Skeletal muscle satellite cell (primary cell): ENCODE results near the gene PGS1.
A peak's percentile ranks its signal among the peaks of the same experiment; 100 is the strongest.

Experiments used
- H3K27me3 ChIP-seq: 2 replicates; pipeline ENCODE4 v1.7.0; 2013; ENCODE audit warnings: low read length; ENCODE audit not compliant: control insufficient read depth, insufficient read depth
- H3K36me3 ChIP-seq: 2 replicates; pipeline ENCODE4 v1.7.0; 2013; ENCODE audit warnings: mild to moderate bottlenecking, control low read depth, low read length; ENCODE audit not compliant: insufficient read depth
- H3K4me1 ChIP-seq: 2 replicates; pipeline ENCODE4 v1.7.0; 2013; ENCODE audit warnings: low read length; ENCODE audit not compliant: control insufficient read depth, insufficient read depth
- H3K4me2 ChIP-seq: 2 replicates; pipeline ENCODE4 v1.7.0; 2013; ENCODE audit warnings: mild to moderate bottlenecking, low read length
- H3K4me3 ChIP-seq: 2 replicates; pipeline ENCODE4 v1.7.0; 2013; ENCODE audit warnings: low read length
- H3K9ac ChIP-seq: 2 replicates; pipeline ENCODE4 v1.7.0; 2013; ENCODE audit warnings: mild to moderate bottlenecking, low read depth, low read length, moderate library complexity
- H3K9me3 ChIP-seq: replicated peaks from 2 replicates; pipeline ENCODE4 v1.7.0; 2013; ENCODE audit warnings: mild to moderate bottlenecking, control low read depth, low read length

Gene PGS1

DNA sequence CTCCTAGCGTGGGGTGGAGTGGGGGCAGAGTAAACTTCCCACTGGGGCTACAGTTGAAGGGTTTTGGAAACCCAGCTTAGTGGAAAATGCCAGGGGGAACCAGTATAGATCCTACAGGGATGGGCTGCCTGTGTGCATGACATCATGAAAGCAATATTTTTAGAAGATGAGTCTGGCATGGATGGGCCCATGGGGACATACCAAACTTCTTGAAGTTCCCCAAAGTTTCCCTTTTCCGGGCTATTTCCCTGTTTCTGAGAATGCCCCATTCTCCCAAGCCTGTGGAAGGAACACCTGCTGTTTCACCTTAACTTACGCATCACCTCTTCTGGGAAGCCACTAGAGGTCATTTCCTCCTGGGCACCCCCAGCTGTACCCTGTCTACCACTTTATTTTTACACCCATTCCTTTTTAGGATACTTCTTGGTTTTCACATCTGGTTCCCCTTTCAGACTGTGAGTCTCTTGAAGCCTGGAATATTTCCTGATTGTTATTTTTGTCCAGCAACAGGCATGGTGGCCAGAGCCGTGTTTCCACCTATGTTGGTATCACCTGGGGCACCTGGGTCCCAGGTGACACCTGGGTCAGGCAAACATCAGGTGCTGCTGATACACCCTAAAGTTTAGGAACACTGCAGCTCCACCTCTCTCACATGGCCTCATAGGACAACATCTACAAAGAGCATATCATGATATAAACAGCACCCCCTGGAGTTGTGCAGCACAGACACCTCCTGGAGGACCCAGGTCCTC, 28.4 kb upstream of the PGS1 start:
- H3K4me3 ChIP-seq, result no peak overlapping the region
- H3K9ac ChIP-seq, result no peak overlapping the region
- no peaks in the 10 kb centered on the region for H3K27me3 ChIP-seq
- no peak overlapping the region for H3K4me2 ChIP-seq
- no peaks in the 10 kb centered on the region for H3K36me3 ChIP-seq
- peaks cover 46% of the 10 kb centered on the region for H3K4me1 ChIP-seq
- H3K9me3 ChIP-seq, result no peaks in the 10 kb centered on the region

DNA sequence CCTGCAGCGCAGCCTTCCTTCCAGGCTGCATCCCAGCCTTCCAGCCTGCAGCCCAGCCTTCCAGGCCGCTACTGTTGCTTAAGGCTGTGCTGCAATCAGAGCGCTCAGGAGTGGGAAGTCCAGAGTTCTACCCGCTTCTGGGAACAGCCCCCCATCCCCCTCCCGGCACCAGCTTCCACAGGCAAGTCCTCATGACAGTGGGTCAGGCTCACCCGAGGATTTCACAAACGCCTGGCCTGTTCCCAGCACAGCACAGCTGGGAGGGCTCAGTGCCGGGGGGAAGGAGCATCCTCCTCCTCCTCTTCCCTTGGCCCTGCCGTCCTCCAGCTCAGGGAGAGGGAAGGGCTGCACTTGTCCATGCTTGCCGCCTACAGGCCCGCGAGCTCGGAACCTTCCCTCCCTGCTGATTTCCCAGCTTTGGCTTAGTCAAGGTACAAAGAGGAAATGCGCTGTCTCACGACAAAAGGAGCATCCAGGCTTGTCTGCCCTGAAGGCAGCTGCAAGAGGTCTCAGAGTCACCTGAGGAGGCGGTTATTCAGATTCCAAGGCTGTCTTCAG, 26.9 kb upstream of the PGS1 start:
- Histone ChIP-seq H3K36me3 (peaks cover 8% of the 10 kb centered on the region), H3K9me3 (no peaks in the 10 kb centered on the region), H3K9ac (peak overlapping the region; percentile 7), H3K4me3 (peak overlapping the region; percentile 8), H3K4me2 (peak overlapping the region; percentile 77), H3K4me1 (peaks cover 46% of the 10 kb centered on the region), H3K27me3 (no peaks in the 10 kb centered on the region)

DNA sequence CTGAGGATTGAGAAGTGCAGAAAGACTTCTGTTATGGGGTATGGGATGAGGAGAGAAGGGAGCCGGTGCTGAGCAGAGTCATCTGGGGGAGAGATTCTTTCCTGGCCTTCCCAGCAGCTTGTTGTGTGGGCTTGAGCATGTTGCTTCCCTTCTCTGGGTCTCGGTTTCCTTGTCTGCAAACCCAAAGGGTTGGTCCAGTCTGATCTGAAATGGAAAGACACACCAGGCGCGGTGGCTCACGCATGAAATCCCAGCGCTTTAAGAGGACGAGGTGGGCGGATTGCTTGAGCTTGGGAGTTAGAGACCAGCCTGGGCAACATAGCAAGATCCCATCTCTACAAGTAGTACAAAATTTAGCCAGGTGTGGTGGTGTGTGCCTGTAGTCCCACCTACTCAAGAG, 24.6 kb upstream of the PGS1 start:
- Histone ChIP-seq H3K9ac (peak overlapping the region; percentile 65), H3K9me3 (no peaks in the 10 kb centered on the region)

DNA sequence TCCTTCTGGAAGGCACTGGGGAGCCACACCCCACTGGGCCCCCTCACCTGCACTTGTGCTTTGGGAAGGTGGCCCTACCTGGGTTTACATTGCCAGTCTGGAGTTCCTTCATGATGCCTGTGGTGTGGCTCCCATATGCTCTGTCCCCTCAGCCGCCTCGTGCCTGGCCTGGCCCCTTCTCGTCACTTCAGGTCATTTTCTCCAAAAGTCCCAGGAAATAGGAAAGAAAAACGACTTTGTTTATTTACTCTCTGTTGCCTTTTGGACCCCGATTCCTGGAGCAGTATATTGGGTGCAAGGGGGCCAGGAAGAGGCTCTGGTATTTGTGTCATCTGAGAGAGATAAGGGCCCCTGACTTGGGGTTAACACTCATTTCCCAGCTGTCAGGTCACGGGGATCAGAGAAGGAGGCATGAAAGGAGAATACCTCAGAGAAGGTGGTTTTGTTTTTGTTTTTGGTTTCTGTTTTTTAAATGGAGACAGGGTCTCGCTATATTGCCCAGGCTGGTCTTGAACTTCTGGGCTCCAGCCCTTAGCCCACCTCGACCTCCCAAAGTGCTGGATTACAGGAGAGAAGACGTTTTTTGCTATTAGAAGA, 23.3 kb upstream of the PGS1 start:
- no peak overlapping the region for H3K4me2 ChIP-seq
- H3K4me1 ChIP-seq, result peaks cover 61% of the 10 kb centered on the region
- H3K9me3 ChIP-seq, result no peaks in the 10 kb centered on the region
- H3K9ac ChIP-seq, result no peak overlapping the region
- H3K27me3 ChIP-seq, result no peaks in the 10 kb centered on the region
- no peak overlapping the region for H3K4me3 ChIP-seq
- H3K36me3 ChIP-seq, result peaks cover 30% of the 10 kb centered on the region

More for the DNA sequence above, 24.6 kb upstream of the PGS1 start:
- Histone ChIP-seq H3K4me3 (peak overlapping the region; percentile 53), H3K36me3 (peaks cover 29% of the 10 kb centered on the region), H3K27me3 (no peaks in the 10 kb centered on the region), H3K4me1 (peaks cover 63% of the 10 kb centered on the region), H3K4me2 (peak overlapping the region; percentile 77)

DNA sequence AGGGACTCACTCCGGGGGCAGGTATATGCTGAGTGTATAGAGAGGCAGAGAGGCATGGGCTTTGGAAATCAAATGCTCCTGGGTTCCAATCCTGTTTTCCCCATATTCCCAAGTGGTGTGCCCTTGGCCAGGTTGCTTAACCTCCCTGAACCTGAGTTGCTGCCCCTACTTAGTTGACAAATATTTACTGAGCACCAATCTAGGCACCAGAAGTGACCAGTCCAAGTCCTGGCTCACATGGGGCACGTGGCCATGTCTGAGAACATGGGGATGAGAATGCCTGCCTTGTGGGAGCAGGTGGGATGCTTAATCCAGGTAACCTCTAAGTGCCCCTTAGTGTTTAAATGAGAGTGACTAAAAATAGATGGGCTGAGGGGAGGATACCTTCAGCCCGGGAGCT, 22.7 kb upstream of the PGS1 start:
- Histone ChIP-seq H3K4me2 (no peak overlapping the region), H3K4me1 (peaks cover 65% of the 10 kb centered on the region), H3K36me3 (peaks cover 30% of the 10 kb centered on the region), H3K4me3 (no peak overlapping the region), H3K27me3 (no peaks in the 10 kb centered on the region), H3K9me3 (no peaks in the 10 kb centered on the region), H3K9ac (no peak overlapping the region)

DNA sequence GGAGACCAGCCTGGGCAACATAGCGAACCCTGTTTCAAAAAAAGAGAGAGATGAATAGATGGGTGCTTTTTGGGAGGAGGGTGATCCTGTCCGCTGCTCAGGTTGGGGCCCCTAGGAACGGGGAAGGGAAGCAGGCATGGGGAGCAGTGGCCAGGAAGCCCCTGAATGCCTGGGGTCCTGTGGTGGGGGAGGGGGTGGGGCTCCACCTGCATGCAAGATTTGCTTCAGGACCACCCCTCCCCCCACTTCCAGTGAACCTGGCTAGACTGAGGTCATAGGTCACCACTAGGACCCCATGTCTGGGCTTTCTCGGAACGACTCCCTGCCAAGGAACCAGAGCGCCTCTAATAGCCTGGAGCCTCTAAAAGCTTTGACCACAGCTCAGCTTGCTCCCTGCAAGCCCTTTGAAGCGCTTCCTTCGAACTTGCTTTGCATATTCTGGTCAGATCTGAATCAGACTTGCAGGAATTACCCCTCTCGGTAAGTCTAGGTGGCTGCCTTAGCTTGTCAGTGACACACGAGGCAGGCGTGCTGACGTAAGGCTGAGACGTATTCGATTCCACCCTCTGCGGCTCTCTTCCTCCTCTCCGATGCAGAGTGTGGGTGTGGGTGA, 22.2 kb upstream of the PGS1 start:
- no peak overlapping the region for H3K9ac ChIP-seq
- H3K36me3 ChIP-seq, result peaks cover 30% of the 10 kb centered on the region
- no peak overlapping the region for H3K4me3 ChIP-seq
- peak overlapping the region; percentile 44 for H3K4me2 ChIP-seq
- H3K9me3 ChIP-seq, result no peaks in the 10 kb centered on the region
- peaks cover 64% of the 10 kb centered on the region for H3K4me1 ChIP-seq
- no peaks in the 10 kb centered on the region for H3K27me3 ChIP-seq

DNA sequence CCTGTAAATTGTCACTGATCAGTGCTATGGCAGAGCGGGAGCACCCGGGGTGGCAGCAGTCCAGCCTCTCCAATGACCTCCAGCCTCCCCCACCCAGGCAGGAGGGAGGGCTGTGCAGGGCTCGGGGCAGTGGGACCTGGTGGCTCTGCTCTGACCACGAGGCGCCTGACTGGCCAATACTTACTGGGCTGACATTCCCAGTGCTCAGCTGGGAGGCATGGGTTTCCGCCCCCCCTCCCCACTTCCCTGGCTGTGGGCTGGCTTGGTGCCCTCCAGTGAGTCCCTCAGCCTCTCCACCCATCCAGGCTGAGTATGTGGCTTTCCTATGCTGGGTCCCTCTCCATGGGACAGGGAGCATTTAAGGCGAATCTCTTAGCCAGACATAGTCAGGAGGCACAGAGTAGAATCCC, 21.3 kb upstream of the PGS1 start:
- Histone ChIP-seq H3K4me3 (peak overlapping the region; percentile 89), H3K27me3 (no peaks in the 10 kb centered on the region), H3K9ac (peak overlapping the region; percentile 92), H3K4me1 (peaks cover 54% of the 10 kb centered on the region), H3K36me3 (peaks cover 30% of the 10 kb centered on the region), H3K9me3 (no peaks in the 10 kb centered on the region), H3K4me2 (peak overlapping the region; percentile 97)

DNA sequence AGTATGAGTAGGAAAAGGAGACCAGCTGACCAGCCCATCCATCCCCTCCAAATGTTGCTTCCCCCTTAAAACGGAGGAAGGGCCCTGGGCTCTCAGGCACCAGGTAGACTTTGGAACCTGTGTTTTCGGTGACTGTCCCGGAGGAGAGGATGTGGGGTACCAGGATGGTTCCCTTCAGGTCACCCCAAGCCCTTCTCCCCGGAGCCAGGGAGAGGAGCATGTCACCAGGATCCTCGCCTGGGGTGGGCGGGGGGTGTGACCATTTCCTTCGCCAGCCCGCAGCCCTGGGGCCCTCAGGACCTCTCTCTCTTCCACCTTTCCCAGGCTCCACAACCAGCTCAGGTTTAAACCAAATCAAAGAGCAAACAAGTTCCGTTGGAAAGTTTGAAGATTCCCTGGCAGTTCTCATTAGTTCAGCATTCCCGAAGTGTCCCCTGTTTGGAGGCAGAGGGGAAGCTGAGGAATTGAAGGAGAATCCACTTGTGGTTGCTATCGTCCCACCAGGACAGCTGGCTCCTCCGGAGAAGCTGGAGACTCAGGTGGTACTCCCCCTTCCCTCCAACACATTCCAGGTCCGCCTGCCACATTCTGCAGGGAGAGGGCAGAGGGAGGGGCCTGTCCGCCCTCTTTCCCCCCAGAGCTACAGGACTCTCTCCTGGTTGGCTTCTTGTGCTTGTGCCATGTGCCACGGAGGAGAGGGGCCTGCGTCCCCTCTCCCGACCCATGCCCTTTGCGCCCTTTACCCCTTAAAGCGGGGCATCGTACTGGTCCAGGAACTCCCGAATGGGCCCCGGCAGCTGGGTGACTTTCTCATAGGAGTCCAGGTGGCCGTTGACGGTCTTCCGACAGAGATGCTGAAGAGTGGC, 20.5 kb upstream of the PGS1 start:
- no peaks in the 10 kb centered on the region for H3K27me3 ChIP-seq
- H3K4me1 ChIP-seq, result peaks cover 48% of the 10 kb centered on the region
- peaks cover 30% of the 10 kb centered on the region for H3K36me3 ChIP-seq
- peak overlapping the region; percentile 92 for H3K9ac ChIP-seq
- peak overlapping the region; percentile 89 for H3K4me3 ChIP-seq
- H3K9me3 ChIP-seq, result no peaks in the 10 kb centered on the region
- peak overlapping the region; percentile 97 for H3K4me2 ChIP-seq

DNA sequence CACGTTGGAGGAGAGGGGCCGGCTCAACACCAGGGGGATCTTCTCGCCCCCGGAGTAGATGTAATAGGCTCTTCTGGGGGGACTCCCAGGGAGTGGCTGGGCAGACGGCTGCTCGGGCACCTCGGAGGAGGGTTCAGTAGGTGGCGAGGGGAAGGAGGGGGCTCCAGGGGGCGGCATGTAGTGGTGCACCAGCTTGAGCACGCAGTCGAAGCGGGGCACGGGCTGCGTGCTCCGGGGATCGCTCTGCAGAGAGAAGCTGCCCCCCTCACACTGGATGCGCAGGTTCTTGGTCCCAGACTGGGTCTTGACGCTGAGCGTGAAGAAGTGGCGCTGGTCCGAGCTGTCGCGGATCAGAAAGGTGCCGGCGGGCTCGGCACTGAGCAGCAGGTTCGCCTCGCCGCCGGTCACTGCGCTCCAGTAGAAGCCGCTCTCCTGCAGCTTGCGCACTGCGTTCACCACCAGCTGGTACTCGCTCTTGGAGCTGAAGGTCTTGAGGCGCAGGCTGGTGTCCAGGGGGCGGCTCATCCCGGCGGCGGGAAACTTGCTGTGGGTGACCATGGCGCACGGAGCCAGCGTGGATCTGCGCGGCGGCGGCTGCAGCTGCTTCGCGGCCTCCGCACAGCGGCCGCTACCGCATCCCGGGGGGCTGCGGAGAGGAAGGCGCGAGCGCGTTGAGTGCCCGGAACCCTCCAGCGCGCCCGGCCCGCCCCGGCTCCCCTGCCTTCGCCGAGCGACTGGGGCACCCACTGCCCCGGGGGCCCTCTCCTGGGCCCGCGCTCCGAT, 19.7 kb upstream of the PGS1 start:
- Histone ChIP-seq H3K4me3 (peak overlapping the region; percentile 89), H3K36me3 (peaks cover 30% of the 10 kb centered on the region), H3K4me1 (peaks cover 40% of the 10 kb centered on the region), H3K9ac (peak overlapping the region; percentile 92), H3K9me3 (no peaks in the 10 kb centered on the region), H3K27me3 (no peaks in the 10 kb centered on the region), H3K4me2 (peak overlapping the region; percentile 97)

DNA sequence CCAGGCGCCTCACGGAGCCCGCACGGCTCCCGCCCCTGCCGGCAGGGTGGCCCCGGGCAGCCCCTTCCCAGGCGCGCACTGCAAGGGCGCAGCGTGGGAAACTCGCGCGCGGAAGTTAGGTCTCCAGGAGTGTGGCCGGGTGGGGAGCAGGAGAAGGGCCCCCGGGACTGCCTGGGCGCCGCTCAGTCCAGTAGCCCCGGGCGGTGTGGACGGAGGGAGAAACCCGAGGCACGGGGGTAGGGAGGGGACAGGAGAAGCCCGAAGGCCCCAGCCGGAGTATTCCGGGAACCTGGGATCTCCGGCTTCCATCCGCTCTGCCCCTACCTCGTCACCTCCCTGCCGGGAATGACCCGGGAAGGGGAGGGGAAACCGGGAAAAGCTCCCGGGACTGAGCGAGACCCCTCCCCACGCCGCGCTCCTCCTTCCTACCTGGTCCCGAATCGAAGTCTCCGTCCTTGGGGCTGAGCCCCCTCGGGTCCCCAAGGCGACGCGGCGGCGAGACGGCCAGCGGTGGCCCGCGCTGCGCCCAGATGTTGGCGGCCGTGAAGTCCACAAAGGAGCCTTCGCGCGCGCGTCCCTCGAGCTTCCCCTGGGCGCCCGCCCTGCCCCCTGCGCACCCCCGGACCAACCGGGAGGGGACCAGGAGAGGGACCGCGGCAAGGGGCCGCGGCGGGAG, 19.0 kb upstream of the PGS1 start:
- H3K9me3 ChIP-seq, result no peaks in the 10 kb centered on the region
- peak overlapping the region; percentile 97 for H3K4me2 ChIP-seq
- peaks cover 33% of the 10 kb centered on the region for H3K4me1 ChIP-seq
- peak overlapping the region; percentile 89 for H3K4me3 ChIP-seq
- no peaks in the 10 kb centered on the region for H3K27me3 ChIP-seq
- peak overlapping the region; percentile 92 for H3K9ac ChIP-seq
- peaks cover 30% of the 10 kb centered on the region for H3K36me3 ChIP-seq
